NCI-H82 treated with DMSO at 0.1 percent for 48 hours (cell line): ENCODE measurements around the gene HK1.

Source experiments
- DNase-seq: peaks from one replicate; lab custom pipeline; 2025; ENCODE audit not compliant: unreplicated experiment; lab: John Stamatoyannopoulos, UW

The HK1 gene

DNA sequence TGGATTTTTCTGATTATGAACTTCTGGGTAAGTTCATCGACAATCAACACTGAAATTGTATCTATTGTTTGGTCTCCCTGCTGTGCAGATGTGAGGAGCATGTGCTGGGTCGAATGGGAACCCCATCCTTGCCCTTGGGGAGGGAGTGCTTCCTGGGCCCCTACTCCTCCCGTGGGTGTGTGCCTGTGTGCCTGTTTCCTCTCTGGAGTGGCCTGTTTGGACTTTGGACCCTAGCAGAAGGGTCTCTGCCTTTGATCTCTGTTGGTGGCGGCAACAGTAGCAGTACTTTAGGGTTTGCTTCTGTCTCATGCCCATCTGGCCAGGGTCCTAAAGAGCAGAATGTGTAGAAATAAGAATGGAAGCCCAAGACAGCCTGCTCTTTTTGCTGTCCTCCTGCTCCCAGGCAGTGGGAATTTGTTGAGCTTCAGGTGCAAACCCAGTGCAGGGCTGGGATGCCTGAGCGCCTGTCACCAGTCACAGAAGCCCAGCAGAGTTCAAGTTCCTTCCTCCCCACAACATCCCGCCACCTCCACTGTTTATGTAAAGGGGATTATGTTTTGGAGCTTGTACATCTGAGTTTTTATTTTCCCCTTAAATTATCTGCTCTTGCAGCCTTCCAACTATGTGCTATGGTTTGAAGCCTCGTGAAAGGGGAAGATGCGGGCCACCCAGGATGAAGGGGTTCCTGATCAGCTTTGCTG is 139.9 kb downstream of the HK1 start:
- no peak for DNase-seq

DNA sequence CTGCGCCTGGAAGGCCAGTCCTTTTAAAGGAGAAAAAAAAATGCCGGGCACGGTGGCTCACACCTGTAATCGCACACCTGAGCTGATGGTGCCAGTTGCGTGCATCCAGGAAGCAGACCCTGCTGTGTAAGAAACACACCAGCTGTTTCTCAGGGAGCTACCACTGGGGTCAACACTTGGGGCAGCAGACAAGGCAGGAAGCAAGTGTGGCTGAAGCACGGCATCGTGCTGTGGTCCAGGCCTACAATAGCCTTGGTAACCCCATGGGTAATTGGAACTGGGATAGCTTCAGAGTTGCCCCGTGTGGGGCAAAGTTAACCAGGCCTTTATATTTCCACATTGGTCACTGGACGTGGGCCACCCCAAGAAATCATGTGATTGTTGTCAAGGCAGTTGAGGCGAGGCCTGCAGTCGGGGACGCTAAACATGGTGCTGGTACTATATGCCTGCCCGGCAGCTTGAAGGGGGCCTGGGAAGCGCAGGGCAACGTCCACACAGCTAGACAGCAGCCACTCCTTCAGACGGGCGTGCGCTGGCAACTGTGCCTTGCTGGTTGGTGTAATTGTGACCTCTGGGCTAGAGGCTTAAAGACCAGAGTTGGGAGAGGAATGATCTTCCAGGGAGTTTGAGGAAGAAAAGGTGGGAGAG is 140.9 kb downstream of the HK1 start:
- no peak for DNase-seq

- no peak for DNase-seq
Measured at GRCh38 chr10:69419744-69420126, 141.4 kb downstream of the HK1 start.

DNA sequence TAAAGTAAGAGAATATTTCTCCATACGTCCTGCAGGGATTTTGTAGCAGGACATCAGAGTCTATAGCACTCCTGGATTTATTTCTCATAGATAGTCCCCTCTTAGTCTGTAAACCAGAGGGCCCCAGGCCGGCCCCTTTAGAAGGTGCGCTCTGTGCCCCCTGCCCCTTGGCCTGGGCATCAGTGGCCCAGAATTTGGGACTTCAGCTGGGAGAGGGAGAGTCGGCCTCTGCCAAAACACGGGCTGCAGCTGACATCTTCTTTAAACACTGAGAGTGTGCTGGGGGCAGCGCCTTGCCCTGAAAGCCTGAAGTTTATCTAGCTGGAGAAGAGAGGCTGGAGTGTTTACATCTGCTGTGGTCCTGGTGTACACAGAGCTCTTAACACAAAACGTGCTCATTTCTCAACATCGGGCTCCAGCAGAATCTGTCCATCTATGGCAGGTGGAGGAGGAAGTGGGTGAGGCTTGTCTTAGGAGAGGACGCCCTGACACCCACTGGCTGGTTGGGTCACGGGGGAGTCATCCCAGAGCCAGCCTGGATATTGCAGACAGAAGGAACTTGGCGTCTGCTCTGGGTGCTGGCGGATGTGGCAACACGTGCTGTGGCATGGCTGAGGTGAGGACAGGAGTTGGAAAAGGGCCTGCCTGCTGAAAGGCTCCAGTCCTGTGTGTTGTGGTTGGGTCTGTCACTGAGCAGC is 143.5 kb downstream of the HK1 start:
- DNase-seq: no peak

DNA sequence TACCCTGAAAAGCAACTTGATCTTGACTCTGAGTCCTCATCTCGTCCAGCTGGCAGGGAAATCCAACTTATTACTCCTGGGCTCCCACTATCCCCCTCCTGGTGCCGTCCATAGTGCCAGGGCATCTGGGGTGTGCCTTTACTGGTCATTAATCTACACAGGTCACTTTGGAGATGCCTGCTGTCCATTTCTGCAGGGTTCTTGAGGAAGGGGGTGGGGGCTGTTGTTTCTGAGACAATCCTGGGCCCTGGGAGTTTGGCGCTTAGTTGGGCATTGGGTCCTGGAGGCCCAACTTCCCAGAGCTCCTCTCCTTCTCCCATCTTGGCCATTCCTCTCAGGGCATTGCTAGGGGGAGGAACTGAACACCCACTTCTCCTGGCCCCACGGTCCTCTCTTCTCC is 144.4 kb downstream of the HK1 start:
- no peak for DNase-seq

- DNase-seq: no peak
Measured at GRCh38 chr10:69425041-69425440, 146.7 kb downstream of the HK1 start.

DNA sequence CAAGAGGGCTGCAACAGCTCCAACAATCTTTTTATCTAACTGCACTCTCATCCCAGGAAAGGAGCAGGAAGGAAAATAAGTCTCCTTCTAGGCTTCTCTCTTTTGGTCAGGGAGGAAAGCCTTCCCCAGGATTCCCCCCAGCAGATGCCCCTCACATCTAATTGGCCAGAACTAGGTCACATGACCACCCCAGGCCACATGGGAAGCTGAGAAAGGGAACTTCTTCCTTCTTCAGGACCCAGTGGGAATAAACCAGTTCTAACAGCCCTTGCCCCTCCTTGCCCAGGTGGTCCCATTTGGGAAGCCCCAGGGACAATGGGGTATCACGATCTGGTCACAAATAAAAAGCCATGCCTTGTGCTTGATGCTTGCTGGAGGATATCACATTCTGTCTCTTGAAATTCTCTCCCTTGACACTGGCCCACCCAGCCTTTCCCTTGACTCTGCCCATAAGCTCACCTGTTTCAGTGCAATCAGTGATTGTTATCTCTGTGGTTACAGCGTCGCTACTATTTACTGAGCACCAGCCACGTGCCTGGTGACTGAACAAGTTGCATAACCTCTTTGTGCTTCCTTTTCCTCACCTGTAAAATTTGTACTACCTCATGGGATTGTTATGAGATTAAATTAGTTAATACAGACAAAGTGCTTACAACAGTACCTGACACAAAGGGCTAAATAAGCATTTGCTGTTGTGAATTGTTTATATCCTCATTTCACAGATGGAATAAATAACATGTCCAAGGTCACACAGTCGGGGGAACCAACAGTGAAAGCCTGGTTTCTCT is 147.4 kb downstream of the HK1 start:
- no peak for DNase-seq

DNA sequence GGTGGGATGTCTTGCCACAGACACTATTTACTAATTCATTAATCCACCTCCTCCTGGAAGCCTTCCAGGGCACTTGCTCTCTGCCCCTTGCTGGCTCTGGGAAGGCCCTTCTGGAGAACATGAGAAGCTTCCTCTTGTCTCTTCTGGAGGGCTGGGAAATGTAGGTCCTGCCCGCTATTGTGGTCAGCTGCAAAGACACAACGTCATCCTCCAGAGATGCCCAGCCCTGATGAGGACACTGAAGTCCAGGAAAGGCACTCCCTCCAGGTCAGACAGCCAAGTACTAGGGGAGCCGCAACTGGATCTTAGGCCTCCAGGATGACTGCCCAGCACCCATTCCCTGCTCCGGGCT is 148.1 kb downstream of the HK1 start:
- DNase-seq: no peak

DNA sequence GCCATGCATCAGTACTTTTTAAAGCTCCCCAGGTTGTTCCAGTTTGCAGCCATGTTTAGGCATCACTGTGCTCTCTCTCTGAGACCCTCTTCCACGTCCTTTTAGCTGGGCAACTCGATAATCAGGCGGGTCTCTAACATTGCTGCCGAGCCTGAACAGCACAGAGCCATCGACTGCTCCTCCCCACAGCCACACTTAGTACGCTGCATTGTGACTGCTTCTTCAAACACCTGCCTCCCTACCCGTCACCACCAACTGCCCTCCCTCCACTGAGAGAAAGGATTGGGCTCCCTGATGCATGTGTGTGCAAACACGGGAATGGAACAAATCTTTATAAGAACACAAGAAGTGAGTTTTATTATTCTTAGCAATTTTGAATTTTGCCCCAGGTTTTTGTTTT is 149.9 kb downstream of the HK1 start:
- DNase-seq: no peak

- no peak for DNase-seq
Measured at GRCh38 chr10:69434169-69434568, 155.9 kb downstream of the HK1 start.

- no peak for DNase-seq
Measured at GRCh38 chr10:69434926-69435325, 156.6 kb downstream of the HK1 start.

- no peak for DNase-seq
Measured at GRCh38 chr10:69435966-69436520, 157.7 kb downstream of the HK1 start.

DNA sequence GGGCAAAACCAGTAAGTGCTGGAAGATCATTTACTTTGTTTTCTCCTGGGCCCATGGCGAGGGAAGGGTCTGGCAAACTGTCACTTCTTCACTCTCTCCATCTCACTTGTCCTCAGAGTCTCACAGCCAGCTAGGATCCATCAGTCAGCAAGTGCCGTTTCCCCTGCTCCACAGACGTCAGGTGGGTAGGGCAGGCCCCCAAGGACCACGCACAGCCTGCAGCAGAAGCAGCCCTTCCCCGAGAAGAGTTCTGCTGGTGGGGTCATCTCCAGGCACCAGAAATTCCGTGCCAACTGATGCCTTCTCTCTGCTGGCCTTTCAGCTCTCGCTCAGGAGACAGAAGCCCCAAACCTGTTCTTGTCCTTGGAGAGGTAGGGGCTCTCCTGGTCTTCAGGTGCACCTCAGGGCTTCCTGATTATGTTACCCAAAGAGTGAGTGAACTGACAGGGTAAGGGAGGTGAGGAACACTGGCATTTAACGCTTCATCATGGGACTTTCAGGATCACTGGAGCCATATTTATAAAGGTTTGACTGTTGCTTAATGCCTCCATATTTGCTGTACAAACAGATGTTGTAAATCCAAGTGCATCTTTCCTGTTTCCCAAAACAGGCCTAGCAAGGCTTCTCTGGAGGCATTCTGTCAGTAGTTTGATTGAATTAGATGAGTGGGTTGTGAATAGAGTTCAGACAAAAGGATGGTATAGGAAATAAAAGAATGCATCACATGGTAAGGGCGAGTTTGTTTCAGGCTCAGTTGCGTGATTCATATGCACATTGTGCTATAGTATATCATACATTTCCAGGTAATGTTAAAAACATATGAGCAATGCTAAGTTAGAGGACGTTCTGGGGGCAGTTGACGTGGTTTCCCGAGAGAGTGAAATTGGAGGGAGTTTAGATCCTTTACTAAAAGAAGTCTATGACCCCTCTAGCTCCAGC is 159.3 kb downstream of the HK1 start:
- no peak for DNase-seq

- DNase-seq: peak; percentile 10
Measured at GRCh38 chr10:69438536-69439349, 160.4 kb downstream of the HK1 start.

- no peak for DNase-seq
Measured at GRCh38 chr10:69439350-69439739, 161.0 kb downstream of the HK1 start.

DNA sequence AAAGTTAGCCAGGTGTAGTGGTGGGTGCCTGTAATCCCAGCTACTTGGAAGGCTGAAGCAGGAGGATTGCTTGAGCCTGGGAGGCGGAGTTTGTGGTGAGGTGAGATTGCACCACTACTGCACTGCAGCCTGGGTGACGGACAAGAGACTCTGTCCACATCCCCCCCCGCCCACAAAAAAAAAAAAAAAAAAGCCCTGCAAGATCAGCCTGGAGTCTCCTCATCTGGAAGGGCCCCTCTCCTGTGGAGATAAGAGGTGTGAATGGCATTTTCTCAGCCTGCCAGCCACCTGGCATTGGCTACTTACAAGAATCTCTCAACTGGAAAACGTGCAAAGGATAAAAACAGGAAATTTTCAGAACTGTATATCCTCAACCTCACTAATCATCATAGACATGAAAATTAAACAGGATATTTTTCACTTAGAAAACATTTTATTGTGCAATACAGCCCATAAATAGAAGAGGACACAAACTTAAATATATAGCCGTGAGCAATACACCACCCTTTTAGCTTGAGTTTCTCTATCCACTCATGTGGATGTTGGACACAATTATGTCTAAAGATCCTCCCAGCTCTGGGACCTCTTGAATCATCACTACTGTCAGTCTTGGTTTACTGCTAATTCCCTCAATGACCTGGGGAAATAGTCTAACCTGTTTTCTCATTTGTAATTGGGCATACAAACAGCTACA is 161.7 kb downstream of the HK1 start:
- no peak for DNase-seq

- DNase-seq: no peak
Measured at GRCh38 chr10:69443354-69443753, 165.1 kb downstream of the HK1 start.

GRCh38 chr10:69445041-69445440 is 166.7 kb downstream of the HK1 start:
- DNase-seq: no peak

- DNase-seq: no peak
Measured at GRCh38 chr10:69446229-69446628, 167.9 kb downstream of the HK1 start.
